Measurements from ENCODE around the gene TMOD1. TPM values are rescaled to one million over a fixed set of nuclear protein-coding genes. Genes with fewer than 3 reads are reported as not detected.

Gene TMOD1
- total and polyA plus RNA-seq, 2 of the 13 experiments (the other 11 are each of a cell fraction or from before 2014, with no cell fraction given) = 0.04 to 0.07 TPM

DNA sequence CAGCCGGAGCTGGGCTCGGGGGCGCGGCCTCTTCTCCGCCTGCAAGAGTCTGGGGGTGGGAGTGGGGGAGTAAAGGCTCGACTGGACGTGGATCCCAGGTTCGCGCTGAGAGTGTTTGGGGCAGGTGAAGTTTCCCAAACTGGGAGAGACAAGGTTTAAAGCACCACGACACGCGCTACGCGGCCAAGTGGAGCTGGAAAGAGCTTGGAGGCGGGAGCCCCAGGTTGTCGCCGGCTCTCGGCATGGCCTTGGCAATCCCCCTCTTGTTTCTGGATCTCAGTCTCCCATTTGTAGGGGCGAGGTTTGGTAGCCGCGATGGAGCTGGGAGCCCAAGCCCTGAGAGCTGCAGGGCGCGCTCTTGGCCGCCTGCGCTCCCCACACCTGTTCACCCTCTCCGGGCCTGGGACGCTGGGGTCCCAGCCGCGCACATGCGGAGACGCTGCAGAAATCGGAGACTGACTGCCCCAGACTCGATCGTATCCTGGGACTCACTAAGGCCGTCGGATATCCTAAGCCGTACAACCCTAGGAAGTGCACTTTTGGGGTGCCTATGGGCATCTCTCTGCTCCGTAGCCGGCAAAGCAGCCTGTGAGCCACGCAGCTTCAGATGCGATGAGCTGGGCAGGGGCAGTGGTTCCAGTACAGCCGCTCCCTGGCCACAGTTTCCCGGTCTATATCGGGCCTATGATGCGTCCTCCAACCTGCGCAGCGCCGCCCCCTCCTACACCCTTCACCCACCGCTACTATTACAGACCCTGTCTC lies 937 bp downstream of the TMOD1 start (continued):
- TF ChIP-seq MTF2 (CRISPR knock-in tag; IDR thresholded peaks at IDR 0.05; ENCODE audit: borderline replicate concordance) (peak; percentile 61; the same call in 1 of the 2 replicates), ZNF292 (CRISPR knock-in tag; IDR thresholded peaks at IDR 0.05; ENCODE audit: borderline replicate concordance, low read depth) (no peak), ZNF800 (CRISPR knock-in tag; IDR thresholded peaks at IDR 0.05) (peak; percentile 94)

DNA sequence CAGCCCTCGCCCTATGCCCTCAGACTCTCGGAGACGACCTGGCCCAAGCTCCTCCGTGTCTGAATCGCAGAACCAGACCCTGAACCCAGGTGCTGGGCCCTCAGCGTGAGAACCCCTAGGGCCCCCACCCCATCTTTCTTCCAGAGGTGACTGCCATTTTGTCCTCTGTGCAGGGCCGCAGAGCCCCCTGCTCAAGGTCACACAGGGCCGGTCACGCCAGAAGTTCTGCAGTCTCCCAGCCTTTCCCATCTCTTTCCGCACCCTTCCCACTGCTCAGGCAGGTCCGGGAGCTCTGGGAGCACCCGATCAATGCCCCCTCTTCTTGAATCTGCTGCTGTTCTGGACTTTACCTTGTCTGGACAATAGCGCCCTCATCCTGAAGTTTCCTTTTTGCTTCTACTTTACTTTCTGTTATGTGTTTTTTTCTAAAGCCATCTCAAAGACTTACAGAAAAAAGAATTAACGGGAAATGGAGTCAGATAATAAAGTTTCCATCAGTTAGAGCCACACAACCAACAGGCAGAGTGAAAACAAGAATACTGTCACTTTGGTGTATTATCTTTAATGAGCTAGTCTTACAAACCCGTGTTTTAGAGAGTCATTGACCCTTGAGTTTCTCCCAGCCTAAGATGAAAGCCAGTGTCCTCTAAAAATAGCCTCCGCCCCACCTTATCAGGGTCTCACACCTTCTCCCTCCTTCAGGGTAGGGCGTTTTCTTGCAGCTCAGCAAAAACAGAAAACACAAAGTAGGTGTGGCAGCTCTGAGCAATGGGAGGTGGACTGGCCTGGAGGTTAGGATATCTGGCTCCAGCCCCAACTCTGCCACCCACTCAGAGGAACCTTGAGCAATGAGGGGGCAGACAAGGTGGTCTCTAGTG lies 1.8 kb downstream of the TMOD1 start:
- Histone ChIP-seq H3K36me3 (replicated peaks in 1 of 2; ENCODE audit: control insufficient read depth in 1 of 2, insufficient read depth in 2 of 2, low read length in 2 of 2) (no peaks in the 10 kb centered on the region), H3K4me2 (ENCODE audit: low read depth, low read length) (peak overlapping the region; percentile 79), H3K27me3 (ENCODE audit: control insufficient read depth in 1 of 2, insufficient read depth in 2 of 2, low read length in 2 of 2) (peaks cover 13 to 57% of the 10 kb centered on the region in 2 experiments; a peak in 4 of 5 replicates), H3K9ac (ENCODE audit: insufficient read depth, low read depth, low read length) (no peak overlapping the region), H2AFZ (ENCODE audit: low read length) (no peak overlapping the region), H3K79me2 (ENCODE audit: insufficient read depth, low read length) (no peaks in the 10 kb centered on the region), H4K20me1 (ENCODE audit: insufficient read depth, low read length) (no peaks in the 10 kb centered on the region), H3K27ac (ENCODE audit: extremely low read length, insufficient read depth, low read length) (no peak overlapping the region), H3K9me3 (ENCODE audit: low read length) (no peaks in the 10 kb centered on the region), H3K4me3 (replicated peaks in 1 of 3; ENCODE audit: insufficient read depth in 1 of 3, low read depth in 2 of 3, low read length in 3 of 3) (peak overlapping the region; percentile 17 to 73 (median 57)), H3K4me1 (ENCODE audit: insufficient read depth, low read length) (peaks cover 25% of the 10 kb centered on the region)
- TF ChIP-seq TOE1 (CRISPR knock-in tag; IDR thresholded peaks at IDR 0.05) (no peak), CTCF (CRISPR knock-in tag; IDR thresholded peaks at IDR 0.05) (peak; percentile 14; the same call in 1 of the 2 replicates), NR2F1 (CRISPR knock-in tag; IDR thresholded peaks at IDR 0.05) (no peak), RNF219 (CRISPR knock-in tag; IDR thresholded peaks at IDR 0.05) (no peak), SMAD3 (CRISPR knock-in tag; IDR thresholded peaks at IDR 0.05) (no peak), TMF1 (CRISPR knock-in tag; IDR thresholded peaks at IDR 0.05; ENCODE audit: low read depth) (no peak)
- TF ChIP-seq, protein P1, sequence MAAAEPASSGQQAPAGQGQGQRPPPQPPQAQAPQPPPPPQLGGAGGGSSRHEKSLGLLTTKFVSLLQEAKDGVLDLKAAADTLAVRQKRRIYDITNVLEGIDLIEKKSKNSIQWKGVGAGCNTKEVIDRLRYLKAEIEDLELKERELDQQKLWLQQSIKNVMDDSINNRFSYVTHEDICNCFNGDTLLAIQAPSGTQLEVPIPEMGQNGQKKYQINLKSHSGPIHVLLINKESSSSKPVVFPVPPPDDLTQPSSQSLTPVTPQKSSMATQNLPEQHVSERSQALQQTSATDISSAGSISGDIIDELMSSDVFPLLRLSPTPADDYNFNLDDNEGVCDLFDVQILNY (CRISPR knock-in tag; conservative IDR thresholded peaks at IDR 0.05) = no peak
- TF ChIP-seq, protein P2, sequence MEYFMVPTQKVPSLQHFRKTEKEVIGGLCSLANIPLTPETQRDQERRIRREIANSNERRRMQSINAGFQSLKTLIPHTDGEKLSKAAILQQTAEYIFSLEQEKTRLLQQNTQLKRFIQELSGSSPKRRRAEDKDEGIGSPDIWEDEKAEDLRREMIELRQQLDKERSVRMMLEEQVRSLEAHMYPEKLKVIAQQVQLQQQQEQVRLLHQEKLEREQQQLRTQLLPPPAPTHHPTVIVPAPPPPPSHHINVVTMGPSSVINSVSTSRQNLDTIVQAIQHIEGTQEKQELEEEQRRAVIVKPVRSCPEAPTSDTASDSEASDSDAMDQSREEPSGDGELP (IDR thresholded peaks at IDR 0.05; ENCODE audit: borderline replicate concordance, low read depth) = no peak
- BruUV-seq (replicated peaks) = no TSS peak
- intact Hi-C loops (cut with micrococcal nuclease; ENCODE audit: unreplicated experiment) = no loop called here
- no peak for FAIRE-seq
- peak; percentile 11 for ATAC-seq
- 24% methylated on average over 14 of the region's 17 CpGs for WGBS (ENCODE audit: low lambda C conversion rate)
- ChIA-PET CTCF (ENCODE audit: low intra/inter-chr PET ratio, low total read pairs) (no interaction called here), POLR2A (interaction anchor here (1.2 kb wide), 1 partner anchor 99 kb away, joined by 4 read pairs; no protein-coding TSS in a partner anchor)
- DNase-seq (ENCODE audit: low spot score) = no peak
- in situ Hi-C loops (cut with HindIII; ENCODE audit: extremely low pct_ligation_motif_present, low pct_unique_long_range_greater_than_20kb) = no loop called here
